Stimulated activated naive CD4-positive, alpha-beta T cell (primary cell): ENCODE data around the gene CCER1.

ENCODE experiments used
- DNase-seq, 6 experiments: peaks; one replicate each; lab custom pipeline; 2025; lab: John Stamatoyannopoulos, UW

CCER1 gene

DNA sequence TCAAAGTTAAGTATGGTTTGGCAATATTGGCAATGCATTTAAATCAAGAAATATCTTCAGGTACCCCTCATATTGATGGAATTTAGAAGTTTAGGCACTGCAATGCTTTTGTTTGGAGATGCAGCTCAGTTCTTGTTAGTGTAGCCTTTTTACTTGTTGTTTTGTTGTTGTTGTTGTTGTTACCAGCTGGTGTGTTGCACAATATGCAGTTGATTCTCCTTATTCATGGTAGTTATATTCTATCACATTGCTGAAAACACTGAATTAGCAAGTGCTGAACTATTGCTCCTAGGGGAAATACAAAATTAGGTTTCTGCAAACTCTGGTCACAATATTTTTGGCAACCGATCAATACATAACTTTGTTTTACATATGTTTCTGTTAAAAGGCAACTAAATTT is 34.8 kb downstream of the CCER1 start:
- DNase-seq: no peak

DNA sequence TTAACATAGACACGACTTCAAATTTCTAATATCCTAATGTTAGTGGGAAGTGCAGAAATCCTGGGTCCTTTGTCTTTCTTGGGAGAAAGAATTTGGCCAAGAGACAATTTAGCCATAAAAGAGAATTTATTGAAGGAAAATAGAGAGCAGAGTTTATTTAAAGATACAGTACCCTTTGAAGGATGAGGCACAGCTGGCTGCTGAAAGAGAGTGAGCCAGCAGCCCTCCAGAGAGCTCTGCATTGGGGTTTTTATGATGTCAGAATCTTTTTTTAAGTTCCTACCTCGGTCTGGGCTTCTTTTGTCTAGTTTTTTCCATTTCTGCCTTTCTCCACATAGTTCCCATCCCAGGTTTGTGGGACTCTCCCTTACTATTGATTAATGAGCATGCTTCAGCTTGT is 37.5 kb downstream of the CCER1 start:
- no peak for DNase-seq

DNA sequence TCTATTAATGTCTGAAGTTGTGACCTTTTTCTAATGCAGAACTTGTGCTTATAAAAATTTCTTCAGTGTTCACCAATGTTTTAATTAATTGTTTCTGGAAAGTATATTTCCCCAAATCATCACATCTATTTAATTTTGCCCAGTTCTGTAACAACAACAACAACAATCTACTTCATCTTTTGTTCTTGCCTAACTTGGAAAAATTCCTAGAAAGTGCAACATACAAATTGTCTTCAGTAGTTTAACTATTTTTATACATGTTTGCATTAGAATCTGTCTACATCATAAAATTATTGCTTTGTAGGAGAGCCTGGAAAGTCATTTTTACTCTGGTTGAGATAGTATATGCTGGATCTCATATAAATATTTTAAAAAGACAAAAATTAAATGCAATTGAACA is 38.5 kb downstream of the CCER1 start:
- DNase-seq: no peak

DNA sequence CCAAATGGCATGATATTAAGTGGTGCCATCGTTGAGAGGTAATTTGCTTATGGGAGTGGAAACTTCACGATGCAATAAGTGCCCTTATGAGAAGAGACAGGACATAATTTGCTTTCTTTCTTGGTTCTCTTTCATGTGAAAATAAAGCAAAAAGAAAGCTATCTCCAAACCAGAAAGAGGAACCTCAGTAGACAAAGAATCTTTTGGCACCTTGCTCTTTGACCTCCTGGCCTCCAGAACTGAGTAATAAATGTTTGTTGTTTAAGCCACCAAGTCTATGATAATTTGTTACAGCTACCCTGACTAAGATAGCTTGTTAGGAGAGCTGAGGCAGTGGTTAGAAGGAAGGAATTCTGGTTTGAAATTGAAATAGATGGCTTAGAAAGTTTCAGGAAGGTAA is 39.6 kb downstream of the CCER1 start:
- no peak for DNase-seq

DNA sequence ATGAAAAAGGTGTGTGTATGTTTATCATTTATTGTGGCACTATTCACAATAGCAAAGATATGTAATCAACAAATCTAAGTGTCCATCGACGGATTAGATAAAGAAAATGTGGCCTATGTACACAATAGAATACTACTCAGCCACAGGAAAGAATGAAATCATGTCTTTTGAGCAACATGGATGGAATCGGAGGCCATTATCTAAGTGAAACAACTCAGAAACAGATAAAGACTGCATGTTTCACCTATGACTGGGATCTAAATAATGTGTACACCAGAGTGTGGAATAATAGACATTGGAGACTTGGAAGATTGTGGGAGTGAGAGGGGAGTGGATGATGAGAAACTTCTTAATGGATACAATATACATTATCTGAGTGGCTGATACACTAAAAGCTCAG is 44.0 kb downstream of the CCER1 start:
- no peak for DNase-seq

DNA sequence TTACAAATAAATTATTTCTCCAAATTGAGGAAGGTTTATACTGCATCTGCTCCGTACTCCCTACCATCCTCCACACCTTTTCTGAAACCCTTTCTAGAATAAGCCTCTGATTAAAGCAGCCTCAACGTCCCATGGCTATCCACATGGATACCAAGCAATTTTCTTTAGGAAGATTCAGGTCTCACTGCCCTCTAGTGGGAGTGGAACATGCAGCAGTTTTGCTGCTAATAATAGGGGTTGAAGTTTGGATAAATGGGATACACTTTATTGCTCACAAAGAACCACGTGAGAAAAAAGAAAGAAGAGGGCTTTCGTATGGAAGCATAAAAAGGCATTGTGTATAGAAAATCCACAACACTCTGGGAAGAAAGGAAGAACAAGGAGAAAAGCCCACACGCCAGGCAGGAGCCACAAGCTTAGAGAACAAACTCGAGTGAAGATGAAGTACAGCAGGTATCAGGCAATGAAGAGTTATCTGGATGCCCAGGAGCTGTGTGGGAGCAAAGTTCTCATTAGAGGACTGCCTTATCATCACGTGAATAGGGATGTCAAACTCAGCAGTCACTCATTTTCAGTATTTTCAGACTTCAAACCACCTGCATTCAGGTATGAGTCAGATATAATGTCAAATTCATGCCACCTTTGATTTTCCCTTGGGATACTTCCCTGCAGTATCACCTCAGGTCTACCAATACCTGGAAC is 45.8 kb downstream of the CCER1 start:
- DNase-seq: no peak

DNA sequence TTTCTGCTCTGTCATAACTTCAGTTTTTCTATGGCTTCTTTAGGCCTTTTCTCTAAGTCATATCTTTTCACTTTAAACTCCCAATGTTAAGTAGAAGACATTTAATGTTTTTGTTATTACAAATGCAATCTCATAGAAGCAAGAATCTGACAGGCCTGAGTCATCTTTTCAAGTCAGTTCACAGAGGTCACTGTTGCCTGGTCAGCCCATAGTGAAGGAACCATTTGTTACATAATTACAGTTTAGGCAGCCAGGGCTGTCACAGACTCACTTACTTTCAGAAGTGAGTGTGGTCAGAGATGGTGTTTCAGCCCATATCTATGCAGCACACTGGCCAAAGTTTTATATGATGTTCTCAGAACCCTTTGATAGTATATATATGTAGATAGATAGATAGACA is 46.5 kb downstream of the CCER1 start:
- DNase-seq: no peak

DNA sequence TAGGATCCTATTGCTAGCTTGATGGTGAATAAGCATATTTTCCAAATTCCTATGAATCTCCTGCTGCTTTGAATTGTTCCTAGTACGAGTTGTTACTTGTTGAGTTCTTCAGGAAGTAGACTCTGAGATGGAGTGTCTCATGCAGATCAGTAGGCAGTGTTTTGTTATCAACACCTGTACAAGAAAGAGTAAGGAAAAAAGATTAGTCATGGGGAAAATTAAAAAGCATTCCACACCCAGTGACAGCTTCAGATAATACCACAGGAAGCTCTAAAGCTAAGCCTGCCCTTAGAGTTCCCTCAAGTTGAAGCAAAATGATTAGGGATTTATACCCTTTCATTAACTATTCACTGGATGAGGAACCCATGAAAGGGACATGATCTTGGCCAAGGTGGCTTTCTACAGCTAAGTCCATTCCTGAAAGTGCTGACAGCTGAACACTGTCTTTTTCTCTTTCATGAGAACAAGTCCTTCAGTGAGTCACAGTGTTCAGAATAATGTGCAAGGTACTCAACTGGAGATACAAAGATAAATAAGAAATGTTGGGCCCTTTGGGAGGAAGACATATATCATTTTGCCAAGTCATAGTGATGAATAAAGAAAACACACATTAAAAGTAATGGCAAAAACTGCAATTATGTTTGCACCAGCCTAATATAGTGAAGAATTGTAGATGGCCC is 49.1 kb downstream of the CCER1 start:
- DNase-seq: no peak

DNA sequence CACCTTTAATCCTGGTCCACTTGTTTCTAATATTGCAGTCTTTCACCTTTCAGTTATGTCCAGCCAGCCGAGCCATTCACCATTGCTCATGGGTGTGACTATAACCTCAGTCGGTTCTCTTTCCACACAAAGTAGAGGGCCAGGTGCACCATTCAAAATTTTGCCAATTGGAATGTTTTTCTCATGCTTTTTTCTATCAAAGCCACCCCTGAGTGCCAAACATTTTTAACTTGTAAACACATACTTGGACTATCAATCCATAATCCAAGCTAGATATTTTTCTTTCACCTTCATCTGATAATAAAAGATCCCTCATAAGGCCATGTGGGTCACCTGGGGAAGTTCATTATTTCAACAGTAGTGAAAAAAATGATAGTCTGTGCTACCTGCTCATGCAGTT is 52.4 kb downstream of the CCER1 start:
- no peak for DNase-seq
